GM12801 (cell line): Measurements from ENCODE around the gene A2ML1.

Source experiments
- TF ChIP-seq, protein P1 (sequence below): IDR thresholded peaks from one replicate; pipeline ENCODE4 v1.5.1; 2011; ENCODE audit warnings: control low read depth; ENCODE audit not compliant: insufficient read length; ENCODE audit errors: extremely low read depth

The A2ML1 gene

GRCh38 chr12:8785499-8785898, 36.9 kb upstream of the A2ML1 start:
- TF ChIP-seq, protein P1, sequence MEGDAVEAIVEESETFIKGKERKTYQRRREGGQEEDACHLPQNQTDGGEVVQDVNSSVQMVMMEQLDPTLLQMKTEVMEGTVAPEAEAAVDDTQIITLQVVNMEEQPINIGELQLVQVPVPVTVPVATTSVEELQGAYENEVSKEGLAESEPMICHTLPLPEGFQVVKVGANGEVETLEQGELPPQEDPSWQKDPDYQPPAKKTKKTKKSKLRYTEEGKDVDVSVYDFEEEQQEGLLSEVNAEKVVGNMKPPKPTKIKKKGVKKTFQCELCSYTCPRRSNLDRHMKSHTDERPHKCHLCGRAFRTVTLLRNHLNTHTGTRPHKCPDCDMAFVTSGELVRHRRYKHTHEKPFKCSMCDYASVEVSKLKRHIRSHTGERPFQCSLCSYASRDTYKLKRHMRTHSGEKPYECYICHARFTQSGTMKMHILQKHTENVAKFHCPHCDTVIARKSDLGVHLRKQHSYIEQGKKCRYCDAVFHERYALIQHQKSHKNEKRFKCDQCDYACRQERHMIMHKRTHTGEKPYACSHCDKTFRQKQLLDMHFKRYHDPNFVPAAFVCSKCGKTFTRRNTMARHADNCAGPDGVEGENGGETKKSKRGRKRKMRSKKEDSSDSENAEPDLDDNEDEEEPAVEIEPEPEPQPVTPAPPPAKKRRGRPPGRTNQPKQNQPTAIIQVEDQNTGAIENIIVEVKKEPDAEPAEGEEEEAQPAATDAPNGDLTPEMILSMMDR: no peak

GRCh38 chr12:8796831-8797626, 25.4 kb upstream of the A2ML1 start:
- TF ChIP-seq, protein P1: no peak

- TF ChIP-seq, protein P1: no peak
Observed at GRCh38 chr12:8813572-8814357, 8.7 kb upstream of the A2ML1 start.

GRCh38 chr12:8816448-8817050, 5.9 kb upstream of the A2ML1 start:
- TF ChIP-seq, protein P1: no peak

DNA sequence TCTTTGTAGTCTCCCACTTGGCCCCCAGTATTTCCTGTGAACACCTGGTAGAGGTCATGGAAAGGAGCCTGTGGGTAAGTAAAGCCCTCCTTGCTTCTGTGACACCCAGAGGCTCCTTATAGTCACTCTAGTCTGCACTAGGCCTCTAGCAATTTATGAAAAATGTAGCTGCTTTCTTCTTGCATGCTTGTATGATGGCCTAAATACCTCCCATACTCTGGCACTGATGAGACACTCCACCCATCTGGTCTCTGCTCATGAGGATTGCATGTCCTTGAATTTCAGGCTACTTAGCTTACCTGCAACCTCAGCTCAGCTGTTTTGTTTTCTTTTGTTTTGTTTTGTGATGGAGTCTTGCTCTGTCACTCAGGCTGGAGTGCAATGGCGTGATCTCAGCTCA, 4.6 kb upstream of the A2ML1 start:
- TF ChIP-seq, protein P1: no peak

DNA sequence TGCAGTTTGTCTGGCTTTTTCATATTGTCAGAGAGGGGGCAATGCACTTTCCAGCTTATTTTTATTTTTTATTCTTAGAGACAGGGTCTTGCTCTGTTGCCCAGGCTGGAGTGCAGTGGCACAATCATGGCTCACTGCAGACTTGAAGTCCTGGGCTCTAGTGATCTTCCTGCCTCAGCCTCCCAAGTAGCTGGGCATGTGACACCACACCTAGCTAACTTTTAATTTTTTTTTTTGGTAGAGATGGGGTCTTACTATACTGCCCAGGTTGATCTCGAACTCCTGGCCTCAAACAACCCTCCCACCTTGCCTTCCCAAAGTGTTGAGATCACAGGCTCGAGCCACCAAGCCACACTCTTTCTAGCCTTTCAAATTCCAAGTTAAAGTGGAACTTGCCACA, 3.9 kb upstream of the A2ML1 start:
- TF ChIP-seq, protein P1: no peak

GRCh38 chr12:8819666-8819980, 2.8 kb upstream of the A2ML1 start:
- TF ChIP-seq, protein P1: no peak
